Panc1 (cell line): Measurements from ENCODE around the gene OR5F1.

ENCODE experiments used
- CTCF ChIP-seq: fragments of 450-650 bp; IDR thresholded peaks from 2 replicates; pipeline ENCODE4 v1.5.1; 2017; ENCODE audit warnings: mild to moderate bottlenecking
- REST ChIP-seq, 2 experiments: IDR thresholded peaks; 2 replicates each; pipeline ENCODE4 v1.6.1; 2011 to 2012; ENCODE audit warnings: low read depth in 2 of 2, control low read depth in 1 of 2, low read length in 1 of 2, mild to moderate bottlenecking in 1 of 2, moderate library complexity in 1 of 2; ENCODE audit not compliant: insufficient read depth in 1 of 2

GRCh38 chr11:56010716-56011115 is 16.3 kb upstream of the OR5F1 start:
- TF ChIP-seq CTCF (no peak), REST (IDR thresholded peaks at IDR 0.05; ENCODE audit: insufficient read depth in 1 of 2, low read depth in 2 of 2, low read length in 1 of 2) (no peak)
